CD4-positive, alpha-beta T cell (primary cell): ENCODE data around the gene TTC12. TPM values are rescaled to one million over a fixed set of nuclear protein-coding genes. Genes with fewer than 3 reads are reported as not detected.

ENCODE experiments used
- ATAC-seq: fragments of 200-7000 bp; cut with Tn5 transposase; one replicate; pipeline ENCODE4 v1.10.0; 2022; ENCODE audit warnings: mild to moderate bottlenecking; ENCODE audit not compliant: poor library complexity
- CTCF ChIA-PET: fragments of 350-600 bp; sonication (Branson Sonifier 250); formaldehyde crosslinking; loops from one replicate; lab custom pipeline; 2021; ENCODE audit warnings: antibody characterized with exemption, inconsistent platforms; lab: Charles Lee
- POLR2A ChIA-PET: fragments of 350-600 bp; sonication (Branson Sonifier 250); formaldehyde crosslinking; loops from one replicate; lab custom pipeline; 2021; ENCODE audit warnings: antibody characterized with exemption, inconsistent platforms; lab: Charles Lee
- DNase-seq, 14 experiments: peaks; one replicate each; pipeline ENCODE4 v3.0.0-alpha.2; 2013 to 2020; ENCODE audit warnings: mixed read lengths in 2 of 14
- H3K27ac ChIP-seq, 2 donors: one replicate each; pipeline versions ENCODE4 v1.5.1 to v1.7.0; 2013; ENCODE audit warnings: low read length in 2 of 2, low read depth in 1 of 2, mild to moderate bottlenecking in 1 of 2
- H3K27me3 ChIP-seq, 2 experiments: 1 replicate in 1 of 2; 2 replicates in 1 of 2; pipeline versions ENCODE4 v1.6.1 to v1.7.0; 2013; ENCODE audit warnings: low read length in 2 of 2, control low read depth in 1 of 2, mild to moderate bottlenecking in 1 of 2, moderate library complexity in 1 of 2; ENCODE audit not compliant: insufficient read depth in 2 of 2, control insufficient read depth in 1 of 2
- H3K36me3 ChIP-seq: one replicate; pipeline ENCODE4 v1.6.1; 2013; ENCODE audit warnings: low read length, control low read depth; ENCODE audit not compliant: insufficient read depth
- H3K4me1 ChIP-seq: one replicate; pipeline ENCODE4 v1.6.1; 2013; ENCODE audit warnings: low read length, control low read depth; ENCODE audit not compliant: insufficient read depth
- H3K4me3 ChIP-seq: one replicate; pipeline ENCODE4 v1.5.1; 2013; ENCODE audit warnings: mild to moderate bottlenecking, low read length, moderate library complexity
- H3K9me3 ChIP-seq, 2 experiments: 1 replicate in 1 of 2; 2 replicates in 1 of 2; pipeline versions ENCODE4 v1.6.1 to v1.7.0; 2013; ENCODE audit warnings: low read length in 2 of 2, mild to moderate bottlenecking in 2 of 2, control low read depth in 1 of 2, moderate library complexity in 1 of 2; ENCODE audit not compliant: control insufficient read depth in 1 of 2, insufficient read depth in 1 of 2
- H3K27ac Mint-ChIP-seq: one replicate; pipeline ENCODE4 v1.8.0; 2020; ENCODE audit warnings: mixed read lengths
- H3K27me3 Mint-ChIP-seq: one replicate; pipeline ENCODE4 v1.8.0; 2021; ENCODE audit warnings: mixed read lengths
- H3K36me3 Mint-ChIP-seq: one replicate; pipeline ENCODE4 v1.8.0; 2021; ENCODE audit warnings: low read depth, mixed read lengths
- H3K4me1 Mint-ChIP-seq: one replicate; pipeline ENCODE4 v1.8.0; 2021; ENCODE audit warnings: low read depth, mixed read lengths
- H3K4me3 Mint-ChIP-seq: one replicate; pipeline ENCODE4 v1.8.0; 2020; ENCODE audit warnings: mild to moderate bottlenecking, mixed read lengths
- H3K9me3 Mint-ChIP-seq: one replicate; pipeline ENCODE4 v1.8.0; 2020; ENCODE audit warnings: mixed read lengths
- intact Hi-C, 2 experiments: fragments of 100-400 bp; cut with DNase I in 1 of 2; cut with micrococcal nuclease in 1 of 2; formaldehyde crosslinking; loops; one replicate each; pipeline versions ENCODE4 v1.15.1 to v1.9.0; 2023 to 2025; cut with DNase I, micrococcal nuclease
- total RNA-seq, 174 experiments: library from RNA in 2 of 174; stranded (reverse) in 2 of 174; gene quantifications; one replicate each; pipeline ENCODE4 v1.2.3 and lab custom pipeline; 2021 to 2026
- TF ChIP-seq, protein P1 (sequence below): fragments of 200-600 bp; IDR thresholded peaks from one replicate; pipeline ENCODE4 v1.8.0; 2022; ENCODE audit warnings: antibody characterized with exemption, mild to moderate bottlenecking

The TTC12 gene
- total RNA-seq, 2 experiments from 2014 or later, result 26.5 to 34.5 TPM

- H3K4me1 Mint-ChIP-seq, result peaks cover 46% of the 10 kb centered on the region
- ATAC-seq (no peak), DNase-seq (no peak)
- Histone ChIP-seq H3K4me1 (peaks cover 30% of the 10 kb centered on the region), H3K27ac (peak overlapping the region in 1 of 2 donors; percentile 57), H3K4me3 (peak overlapping the region; percentile 60), H3K36me3 (peaks cover 10% of the 10 kb centered on the region), H3K27me3 (no peaks in the 10 kb centered on the region), H3K9me3 (no peaks in the 10 kb centered on the region)
- peaks cover 37% of the 10 kb centered on the region for H3K36me3 Mint-ChIP-seq
- CTCF ChIA-PET, result interaction anchor here (1.3 kb wide), 1 partner anchor 1033 kb away, joined by 3 read pairs; no protein-coding TSS in a partner anchor
- POLR2A ChIA-PET, result interaction anchor here (0.6 to 1.5 kb wide), 10 partner anchors 10 to 1561 kb away, joined by 3 to 14 read pairs (median 3); partner anchors contain the start of genes PTS and ZW10
- H3K9me3 Mint-ChIP-seq, result no peaks in the 10 kb centered on the region
- intact Hi-C loops, result loop anchor here (5.0 to 10.0 kb wide), 7 partner anchors 461 to 1709 kb away; partner anchors contain the start of genes ALG9 (in 1 of the 2), CLDN25 (in 1 of the 2), PPP2R1B (in 1 of the 2) and SDHD (in 1 of the 2)
- peak overlapping the region; percentile 93 for H3K4me3 Mint-ChIP-seq
- H3K27me3 Mint-ChIP-seq, result no peaks in the 10 kb centered on the region
- H3K27ac Mint-ChIP-seq, result peak overlapping the region; percentile 88
- TF ChIP-seq, protein P1, sequence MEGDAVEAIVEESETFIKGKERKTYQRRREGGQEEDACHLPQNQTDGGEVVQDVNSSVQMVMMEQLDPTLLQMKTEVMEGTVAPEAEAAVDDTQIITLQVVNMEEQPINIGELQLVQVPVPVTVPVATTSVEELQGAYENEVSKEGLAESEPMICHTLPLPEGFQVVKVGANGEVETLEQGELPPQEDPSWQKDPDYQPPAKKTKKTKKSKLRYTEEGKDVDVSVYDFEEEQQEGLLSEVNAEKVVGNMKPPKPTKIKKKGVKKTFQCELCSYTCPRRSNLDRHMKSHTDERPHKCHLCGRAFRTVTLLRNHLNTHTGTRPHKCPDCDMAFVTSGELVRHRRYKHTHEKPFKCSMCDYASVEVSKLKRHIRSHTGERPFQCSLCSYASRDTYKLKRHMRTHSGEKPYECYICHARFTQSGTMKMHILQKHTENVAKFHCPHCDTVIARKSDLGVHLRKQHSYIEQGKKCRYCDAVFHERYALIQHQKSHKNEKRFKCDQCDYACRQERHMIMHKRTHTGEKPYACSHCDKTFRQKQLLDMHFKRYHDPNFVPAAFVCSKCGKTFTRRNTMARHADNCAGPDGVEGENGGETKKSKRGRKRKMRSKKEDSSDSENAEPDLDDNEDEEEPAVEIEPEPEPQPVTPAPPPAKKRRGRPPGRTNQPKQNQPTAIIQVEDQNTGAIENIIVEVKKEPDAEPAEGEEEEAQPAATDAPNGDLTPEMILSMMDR, result no peak
Measured at GRCh38 chr11:113313601-113314000, 782 bp upstream of the TTC12 start.

DNA sequence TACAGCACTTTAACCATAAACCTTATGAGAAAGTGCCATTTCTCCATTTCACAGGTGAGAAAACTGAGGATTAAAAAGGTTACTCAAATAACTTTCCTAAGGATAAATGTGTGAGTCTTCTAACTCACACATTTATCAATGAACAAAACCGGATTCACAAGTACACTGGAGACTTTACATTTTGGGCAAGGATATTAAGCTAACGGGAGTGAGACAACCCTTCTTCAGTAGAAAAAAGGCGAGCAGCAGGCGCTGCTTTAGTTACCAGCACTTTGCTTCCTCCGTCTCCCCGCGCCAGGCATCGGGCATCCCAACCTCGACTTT is 356 bp upstream of the TTC12 start:
- Mint-ChIP-seq H3K27me3 (no peaks in the 10 kb centered on the region), H3K27ac (peak overlapping the region; percentile 88), H3K4me3 (peak overlapping the region; percentile 93), H3K4me1 (peaks cover 46% of the 10 kb centered on the region), H3K36me3 (peaks cover 41% of the 10 kb centered on the region), H3K9me3 (no peaks in the 10 kb centered on the region)
- CTCF ChIA-PET, result no interaction called here
- POLR2A ChIA-PET, result interaction anchor here (0.6 to 1.5 kb wide), 10 partner anchors 10 to 1561 kb away, joined by 3 to 14 read pairs (median 3); partner anchors contain the start of genes PTS and ZW10
- peaks cover 30% of the 10 kb centered on the region for H3K4me1 ChIP-seq
- H3K4me3 ChIP-seq, result peak overlapping the region; percentile 60
- TF ChIP-seq, protein P1, result no peak
- H3K36me3 ChIP-seq, result peaks cover 12% of the 10 kb centered on the region
- intact Hi-C loops, result loop anchor here (2.0 to 10.0 kb wide), 9 partner anchors 459 to 1709 kb away; partner anchors contain the start of genes ZW10 (in 2 of the 2), ALG9 (in 1 of the 2), CLDN25 (in 1 of the 2) and PPP2R1B (in 1 of the 2)
- no peaks in the 10 kb centered on the region for H3K27me3 ChIP-seq
- H3K27ac ChIP-seq, result peak overlapping the region; percentile 57 to 63
- DNase-seq, result no peak
- no peaks in the 10 kb centered on the region for H3K9me3 ChIP-seq
- no peak for ATAC-seq

DNA sequence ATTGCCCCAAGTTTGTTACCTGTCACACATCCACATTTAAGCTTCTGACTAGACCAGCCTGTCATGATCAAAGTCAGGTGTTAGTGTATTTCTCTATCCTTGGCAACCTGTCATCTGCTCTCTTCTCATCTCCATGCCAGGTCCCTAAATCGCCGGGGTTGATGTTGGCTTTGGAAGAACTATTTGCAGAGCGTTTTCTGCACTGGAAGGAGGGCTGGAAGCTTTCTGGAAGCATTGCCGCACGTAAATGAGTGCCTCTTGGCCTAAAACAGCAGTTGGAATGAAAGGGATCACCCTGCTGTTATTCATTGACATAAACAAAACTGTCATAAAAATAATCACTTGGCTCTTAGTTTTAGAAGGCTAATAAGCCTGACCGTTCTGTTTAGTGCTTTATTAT is 1.4 kb downstream of the TTC12 start:
- peaks cover 50% of the 10 kb centered on the region for H3K4me1 Mint-ChIP-seq

More for the DNA sequence above, 1.4 kb downstream of the TTC12 start:
- TF ChIP-seq, protein P1, result no peak
- H3K36me3 Mint-ChIP-seq, result peaks cover 53% of the 10 kb centered on the region
- ChIA-PET POLR2A (interaction anchor here (0.9 kb wide), 1 partner anchor 1229 kb away, joined by 3 read pairs; the partner anchor contains the start of genes SDHD and TIMM8B), CTCF (no interaction called here)
- Histone ChIP-seq H3K9me3 (no peaks in the 10 kb centered on the region), H3K27me3 (no peaks in the 10 kb centered on the region), H3K36me3 (peaks cover 14% of the 10 kb centered on the region), H3K4me3 (no peak overlapping the region), H3K4me1 (peaks cover 30% of the 10 kb centered on the region), H3K27ac (no peak overlapping the region)
- H3K27ac Mint-ChIP-seq, result peak overlapping the region; percentile 88
- ATAC-seq (no peak), DNase-seq (no peak)
- no peaks in the 10 kb centered on the region for H3K27me3 Mint-ChIP-seq
- intact Hi-C loops, result loop anchor here (2.0 to 10.0 kb wide), 7 partner anchors 457 to 1711 kb away; partner anchors contain the start of genes ZW10 (in 2 of the 2), CLDN25 (in 1 of the 2), PPP2R1B (in 1 of the 2) and PTS (in 1 of the 2)
- H3K9me3 Mint-ChIP-seq, result no peaks in the 10 kb centered on the region
- H3K4me3 Mint-ChIP-seq, result peak overlapping the region; percentile 93
